ENCODE data around the gene PLEKHH3. TPM values are rescaled to one million over a fixed set of nuclear protein-coding genes. Genes with fewer than 3 reads are reported as not detected.

Gene PLEKHH3
- total RNA-seq, 3 donors from 2014 or later (not counting 1 experiment from before 2014, with no cell fraction given): 0.14 to 1.8 (median 0.26) TPM

DNA sequence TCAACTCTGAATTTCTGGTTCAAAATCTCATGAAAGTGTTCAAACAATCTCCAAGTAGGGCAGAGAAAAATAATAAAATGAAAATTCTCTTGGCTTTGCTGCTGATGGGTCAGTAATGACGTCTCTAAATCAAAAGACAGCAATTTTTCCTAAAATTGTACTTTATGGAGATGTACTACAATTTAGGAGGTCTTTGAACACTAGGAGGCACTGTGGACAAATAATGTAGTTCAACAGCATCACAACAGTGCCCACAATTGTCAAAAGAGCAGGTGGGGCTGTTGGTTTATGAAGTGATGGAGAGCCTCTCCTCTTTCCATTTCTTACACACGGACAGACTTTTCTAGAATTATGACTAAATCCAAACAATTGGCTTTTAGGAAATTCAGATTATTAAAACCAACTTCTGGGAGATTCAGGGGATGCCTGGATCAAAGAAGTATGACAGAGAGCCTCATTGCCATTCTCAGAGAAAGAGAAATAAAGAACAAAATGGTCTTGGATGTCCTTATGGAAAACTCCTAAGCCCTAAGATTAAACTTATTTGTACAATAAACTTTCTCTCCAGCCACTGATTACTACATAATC, 44.3 kb upstream of the PLEKHH3 start:
- Histone ChIP-seq H3K4me1 (ENCODE audit: control insufficient read depth, insufficient read depth, low read length) (no peaks in the 10 kb centered on the region), H3K9me3 (ENCODE audit: control insufficient read depth, insufficient read depth, low read length) (no peaks in the 10 kb centered on the region), H3K4me3 (ENCODE audit: low read length) (no peak overlapping the region), H3K27me3 (ENCODE audit: control insufficient read depth, insufficient read depth, low read length) (no peaks in the 10 kb centered on the region), H3K27ac (ENCODE audit: low read length) (no peak overlapping the region), H3K36me3 (ENCODE audit: control insufficient read depth, insufficient read depth, low read length) (peaks cover 77% of the 10 kb centered on the region)
- WGBS (ENCODE audit: insufficient coverage): 44% methylated on average over 1 of the region's 2 CpGs
- intact Hi-C loops (cut with micrococcal nuclease): loop anchor here (1.0 to 5.0 kb wide), 3 partner anchors 42 to 216 kb away; partner anchors contain the start of gene BECN1
- DNase-seq (peak in 1 of 2 donors; percentile 81), ATAC-seq (peak; percentile 80 to 84 (median 81))
- H3K4me3 Mint-ChIP-seq: no peak overlapping the region
- H3K9me3 Mint-ChIP-seq: no peaks in the 10 kb centered on the region
- TF ChIP-seq, protein P1, sequence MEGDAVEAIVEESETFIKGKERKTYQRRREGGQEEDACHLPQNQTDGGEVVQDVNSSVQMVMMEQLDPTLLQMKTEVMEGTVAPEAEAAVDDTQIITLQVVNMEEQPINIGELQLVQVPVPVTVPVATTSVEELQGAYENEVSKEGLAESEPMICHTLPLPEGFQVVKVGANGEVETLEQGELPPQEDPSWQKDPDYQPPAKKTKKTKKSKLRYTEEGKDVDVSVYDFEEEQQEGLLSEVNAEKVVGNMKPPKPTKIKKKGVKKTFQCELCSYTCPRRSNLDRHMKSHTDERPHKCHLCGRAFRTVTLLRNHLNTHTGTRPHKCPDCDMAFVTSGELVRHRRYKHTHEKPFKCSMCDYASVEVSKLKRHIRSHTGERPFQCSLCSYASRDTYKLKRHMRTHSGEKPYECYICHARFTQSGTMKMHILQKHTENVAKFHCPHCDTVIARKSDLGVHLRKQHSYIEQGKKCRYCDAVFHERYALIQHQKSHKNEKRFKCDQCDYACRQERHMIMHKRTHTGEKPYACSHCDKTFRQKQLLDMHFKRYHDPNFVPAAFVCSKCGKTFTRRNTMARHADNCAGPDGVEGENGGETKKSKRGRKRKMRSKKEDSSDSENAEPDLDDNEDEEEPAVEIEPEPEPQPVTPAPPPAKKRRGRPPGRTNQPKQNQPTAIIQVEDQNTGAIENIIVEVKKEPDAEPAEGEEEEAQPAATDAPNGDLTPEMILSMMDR (IDR thresholded peaks at IDR 0.05): peak; percentile 65
- H3K36me3 Mint-ChIP-seq: peaks cover 22% of the 10 kb centered on the region
- no peak overlapping the region for H3K27ac Mint-ChIP-seq
- H3K27me3 Mint-ChIP-seq (ENCODE audit: low read depth in 2 of 2): no peaks in the 10 kb centered on the region
- H3K4me1 Mint-ChIP-seq: no peaks in the 10 kb centered on the region

- DNase-seq (no peak), ATAC-seq (no peak)
- Mint-ChIP-seq H3K27ac (no peak overlapping the region), H3K27me3 (ENCODE audit: low read depth in 2 of 2) (no peaks in the 10 kb centered on the region), H3K4me1 (peaks cover 5 to 8% of the 10 kb centered on the region in 2 donors), H3K36me3 (peaks cover 31% of the 10 kb centered on the region), H3K9me3 (no peaks in the 10 kb centered on the region), H3K4me3 (no peak overlapping the region)
- TF ChIP-seq, protein P1 (IDR thresholded peaks at IDR 0.05): no peak
- Histone ChIP-seq H3K9me3 (ENCODE audit: control insufficient read depth, insufficient read depth, low read length) (no peaks in the 10 kb centered on the region), H3K36me3 (ENCODE audit: control insufficient read depth, insufficient read depth, low read length) (peaks cover 77% of the 10 kb centered on the region), H3K27ac (ENCODE audit: low read length) (no peak overlapping the region), H3K4me3 (ENCODE audit: low read length) (no peak overlapping the region), H3K27me3 (ENCODE audit: control insufficient read depth, insufficient read depth, low read length) (no peaks in the 10 kb centered on the region), H3K4me1 (ENCODE audit: control insufficient read depth, insufficient read depth, low read length) (peaks cover 33% of the 10 kb centered on the region)
- WGBS (ENCODE audit: insufficient coverage): 98% methylated on average over 2 of the region's 2 CpGs
- intact Hi-C loops (cut with micrococcal nuclease): no loop called here
Observed at GRCh38 chr17:42709561-42709960, 32.8 kb upstream of the PLEKHH3 start.

GRCh38 chr17:42708588-42708987, 31.8 kb upstream of the PLEKHH3 start:
- Mint-ChIP-seq H3K27ac (no peak overlapping the region), H3K36me3 (peaks cover 40% of the 10 kb centered on the region), H3K4me1 (peaks cover 5 to 8% of the 10 kb centered on the region in 2 donors), H3K4me3 (no peak overlapping the region), H3K9me3 (no peaks in the 10 kb centered on the region), H3K27me3 (ENCODE audit: low read depth in 2 of 2) (no peaks in the 10 kb centered on the region)
- H3K27me3 ChIP-seq (ENCODE audit: control insufficient read depth, insufficient read depth, low read length): no peaks in the 10 kb centered on the region
- H3K4me1 ChIP-seq (ENCODE audit: control insufficient read depth, insufficient read depth, low read length): peaks cover 33% of the 10 kb centered on the region
- peaks cover 77% of the 10 kb centered on the region for H3K36me3 ChIP-seq (ENCODE audit: control insufficient read depth, insufficient read depth, low read length)
- no peak overlapping the region for H3K27ac ChIP-seq (ENCODE audit: low read length)
- peak in 2 of 3 donors; percentile 31 to 53 for ATAC-seq
- DNase-seq: no peak
- intact Hi-C loops (cut with micrococcal nuclease): no loop called here
- TF ChIP-seq, protein P1 (IDR thresholded peaks at IDR 0.05): no peak
- H3K9me3 ChIP-seq (ENCODE audit: control insufficient read depth, insufficient read depth, low read length): no peaks in the 10 kb centered on the region
- 91% methylated on average over 3 of the region's 3 CpGs for WGBS (ENCODE audit: insufficient coverage)
- no peak overlapping the region for H3K4me3 ChIP-seq (ENCODE audit: low read length)

GRCh38 chr17:42706732-42707131, 29.9 kb upstream of the PLEKHH3 start:
- H3K4me3 ChIP-seq (ENCODE audit: low read length): no peak overlapping the region
- ATAC-seq: peak in 2 of 3 donors; percentile 72 to 74
- H3K36me3 Mint-ChIP-seq: peaks cover 41% of the 10 kb centered on the region
- peaks cover 5 to 8% of the 10 kb centered on the region in 2 donors for H3K4me1 Mint-ChIP-seq
- H3K27me3 Mint-ChIP-seq (ENCODE audit: low read depth in 2 of 2): no peaks in the 10 kb centered on the region
- intact Hi-C loops (cut with micrococcal nuclease): no loop called here
- H3K4me3 Mint-ChIP-seq: no peak overlapping the region
- TF ChIP-seq, protein P1 (IDR thresholded peaks at IDR 0.05): no peak
- no peaks in the 10 kb centered on the region for H3K9me3 Mint-ChIP-seq
- H3K36me3 ChIP-seq (ENCODE audit: control insufficient read depth, insufficient read depth, low read length): peaks cover 78% of the 10 kb centered on the region
- WGBS (ENCODE audit: insufficient coverage): 0% methylated on average over 2 of the region's 5 CpGs
- no peak overlapping the region for H3K27ac Mint-ChIP-seq
- H3K27ac ChIP-seq (ENCODE audit: low read length): no peak overlapping the region
- H3K4me1 ChIP-seq (ENCODE audit: control insufficient read depth, insufficient read depth, low read length): peaks cover 38% of the 10 kb centered on the region
- H3K27me3 ChIP-seq (ENCODE audit: control insufficient read depth, insufficient read depth, low read length): no peaks in the 10 kb centered on the region
- peak in 1 of 2 donors; percentile 75 for DNase-seq
- H3K9me3 ChIP-seq (ENCODE audit: control insufficient read depth, insufficient read depth, low read length): no peaks in the 10 kb centered on the region
